DND-41 (cell line): ENCODE measurements around the gene APBB2.
"Not testable (repeated sequence)": the region's sequence is repeated elsewhere in the genome, so short reads cannot be mapped to it uniquely, and the experiment has no call there.

Experiments
- ATAC-seq: fragments of 200-7000 bp; cut with Tn5 transposase; 3 replicates; pipeline ENCODE4 v1.9.1; 2021; ENCODE audit warnings: low read depth; ENCODE audit not compliant: insufficient read depth
- DNase-seq: peaks from one replicate; pipeline ENCODE4 v3.0.0-alpha.2; 2020
- H2AFZ ChIP-seq: 2 replicates; pipeline ENCODE4 v1.6.0; 2012; ENCODE audit warnings: low read depth, low read length
- H3K27ac ChIP-seq: 2 replicates; pipeline ENCODE4 v1.5.1; 2012; ENCODE audit warnings: low read length, inconsistent platforms
- H3K27me3 ChIP-seq: fragments of 200-600 bp; sonication (generic); 2 replicates; pipeline ENCODE4 v1.6.0; 2012; ENCODE audit warnings: low read length, mild to moderate bottlenecking, inconsistent platforms; ENCODE audit not compliant: insufficient read depth, poor library complexity
- H3K36me3 ChIP-seq: 2 replicates; pipeline ENCODE4 v1.5.1; 2012; ENCODE audit warnings: low read length, inconsistent platforms; ENCODE audit not compliant: insufficient read depth
- H3K4me1 ChIP-seq: 2 replicates; pipeline ENCODE4 v1.5.1; 2012; ENCODE audit warnings: mild to moderate bottlenecking, low read length; ENCODE audit not compliant: insufficient read depth
- H3K4me2 ChIP-seq: 2 replicates; pipeline ENCODE4 v1.6.0; 2012; ENCODE audit warnings: mild to moderate bottlenecking, moderate library complexity, low read length, inconsistent platforms; ENCODE audit not compliant: insufficient read depth
- H3K4me3 ChIP-seq, 2 experiments: fragments of 200-600 bp in 1 of 2; shearing (Covaris generic) in 1 of 2; 2 replicates each; pipeline ENCODE4 v1.5.1; 2012 to 2016; ENCODE audit warnings: inconsistent platforms in 2 of 2, low read length in 2 of 2, mild to moderate bottlenecking in 2 of 2, low read depth in 1 of 2, moderate library complexity in 1 of 2
- H3K79me2 ChIP-seq: 2 replicates; pipeline ENCODE4 v1.6.0; 2012; ENCODE audit warnings: low read length, inconsistent platforms; ENCODE audit not compliant: insufficient read depth
- H3K9ac ChIP-seq: 2 replicates; pipeline ENCODE4 v1.6.0; 2012; ENCODE audit warnings: low read depth, mild to moderate bottlenecking, inconsistent platforms, low read length, moderate library complexity
- H3K9me3 ChIP-seq: 2 replicates; pipeline ENCODE4 v1.5.1; 2012; ENCODE audit warnings: low read length, moderate library complexity, mild to moderate bottlenecking, inconsistent platforms; ENCODE audit not compliant: insufficient read depth, severe bottlenecking
- H4K20me1 ChIP-seq: 2 replicates; pipeline ENCODE4 v1.6.0; 2012; ENCODE audit warnings: low read length; ENCODE audit not compliant: insufficient read depth
- CTCF ChIP-seq: IDR thresholded peaks from 2 replicates; pipeline ENCODE4 v1.5.1; 2012; ENCODE audit warnings: borderline replicate concordance, low read length, moderate library complexity, mild to moderate bottlenecking; ENCODE audit not compliant: poor library complexity, severe bottlenecking; ENCODE audit errors: extremely low read depth
- EZH2 ChIP-seq: IDR thresholded peaks from 3 replicates; pipeline ENCODE4 v1.6.1; 2012; ENCODE audit warnings: borderline replicate concordance, low read depth, mild to moderate bottlenecking, moderate library complexity, low read length, inconsistent platforms; ENCODE audit not compliant: severe bottlenecking

The APBB2 gene

GRCh38 chr4:40825014-40825838 lies 389.1 kb downstream of the APBB2 start:
- no peaks in the 10 kb centered on the region for H3K36me3 ChIP-seq
- H3K4me3 ChIP-seq: no peak overlapping the region
- H3K27me3 ChIP-seq: peaks cover 7% of the 10 kb centered on the region

GRCh38 chr4:40822420-40823166 lies 391.7 kb downstream of the APBB2 start:
- Histone ChIP-seq H3K27me3 (peaks cover 7% of the 10 kb centered on the region), H3K9me3 (no peaks in the 10 kb centered on the region), H3K4me1 (no peaks in the 10 kb centered on the region), H3K27ac (no peak overlapping the region), H3K4me3 (no peak overlapping the region), H3K79me2 (no peaks in the 10 kb centered on the region), H3K4me2 (no peak overlapping the region), H3K36me3 (no peaks in the 10 kb centered on the region), H4K20me1 (no peaks in the 10 kb centered on the region), H3K9ac (no peak overlapping the region), H2AFZ (no peak overlapping the region)
- ATAC-seq: no peak; the same call in 2 of the 3 replicates
- DNase-seq: no peak
- TF ChIP-seq CTCF (no peak), EZH2 (no peak)

More at GRCh38 chr4:40825014-40825838, 389.1 kb downstream of the APBB2 start:
- TF ChIP-seq CTCF (no peak), EZH2 (no peak)
- Histone ChIP-seq H3K9me3 (no peaks in the 10 kb centered on the region), H3K27ac (no peak overlapping the region), H3K9ac (no peak overlapping the region), H3K4me1 (no peaks in the 10 kb centered on the region), H3K4me2 (no peak overlapping the region), H2AFZ (no peak overlapping the region), H4K20me1 (no peaks in the 10 kb centered on the region), H3K79me2 (no peaks in the 10 kb centered on the region)
- no peak for DNase-seq
- no peak for ATAC-seq

- no peaks in the 10 kb centered on the region for H4K20me1 ChIP-seq
- no peak for TF ChIP-seq EZH2
- no peak for TF ChIP-seq CTCF
- no peak overlapping the region for H2AFZ ChIP-seq
- peaks cover 7% of the 10 kb centered on the region for H3K27me3 ChIP-seq
- H3K4me2 ChIP-seq: no peak overlapping the region
- ATAC-seq: no peak
- H3K36me3 ChIP-seq: no peaks in the 10 kb centered on the region
- no peaks in the 10 kb centered on the region for H3K9me3 ChIP-seq
- H3K27ac ChIP-seq: no peak overlapping the region
- H3K79me2 ChIP-seq: no peaks in the 10 kb centered on the region
- H3K9ac ChIP-seq: no peak overlapping the region
- no peak overlapping the region for H3K4me3 ChIP-seq
- H3K4me1 ChIP-seq: no peaks in the 10 kb centered on the region
- no peak for DNase-seq
These were observed 394.2 kb downstream of the APBB2 start for GRCh38 chr4:40820101-40820500.

- DNase-seq, H3K9me3 ChIP-seq, H3K27me3 ChIP-seq, H2AFZ ChIP-seq, H4K20me1 ChIP-seq, H3K36me3 ChIP-seq, ATAC-seq, H3K9ac ChIP-seq, H3K79me2 ChIP-seq, H3K4me3 ChIP-seq, H3K4me1 ChIP-seq, H3K4me2 ChIP-seq, H3K27ac ChIP-seq: not testable (repeated sequence)
These were observed 397.2 kb downstream of the APBB2 start for GRCh38 chr4:40817157-40817556.
